HuH-7.5 (cell line): Measurements from ENCODE around the gene GATD1.

Experiments used
- DNase-seq: peaks from one replicate; pipeline ENCODE4 v3.0.0; 2011; ENCODE audit warnings: low spot score

GATD1 gene

GRCh38 chr11:726278-727220 lies 50.7 kb downstream of the GATD1 start:
- no peak for DNase-seq

- no peak for DNase-seq
Measured at GRCh38 chr11:725624-726202, 51.6 kb downstream of the GATD1 start.

- DNase-seq: no peak
Measured at GRCh38 chr11:724778-725386, 52.4 kb downstream of the GATD1 start.

GRCh38 chr11:724049-724777 lies 53.1 kb downstream of the GATD1 start:
- no peak for DNase-seq

GRCh38 chr11:723120-723883 lies 54.0 kb downstream of the GATD1 start:
- DNase-seq: no peak

GRCh38 chr11:722346-722811 lies 54.9 kb downstream of the GATD1 start:
- DNase-seq: no peak

GRCh38 chr11:721741-722345 lies 55.4 kb downstream of the GATD1 start:
- DNase-seq: no peak

GRCh38 chr11:721247-721740 lies 56.0 kb downstream of the GATD1 start:
- no peak for DNase-seq

GRCh38 chr11:720642-721246 lies 56.5 kb downstream of the GATD1 start:
- no peak for DNase-seq

GRCh38 chr11:720017-720641 lies 57.2 kb downstream of the GATD1 start:
- no peak for DNase-seq

GRCh38 chr11:719214-720016 lies 57.9 kb downstream of the GATD1 start:
- no peak for DNase-seq
